GM12875 (cell line): ENCODE results near the gene FAAP100.

ENCODE experiments used
- H3K4me3 ChIP-seq: one replicate; pipeline ENCODE4 v1.5.1; 2011; ENCODE audit warnings: low read depth, low read length, control low read depth
- CTCF ChIP-seq: IDR thresholded peaks from 2 replicates; pipeline ENCODE4 v1.5.1; 2011; ENCODE audit warnings: low read depth, mild to moderate bottlenecking, control low read depth, inconsistent platforms, low read length, moderate library complexity, borderline replicate concordance; ENCODE audit not compliant: insufficient read depth

FAAP100 gene

GRCh38 chr17:81574643-81574956, 22.4 kb upstream of the FAAP100 start:
- no peak overlapping the region for H3K4me3 ChIP-seq
- no peak for TF ChIP-seq CTCF

GRCh38 chr17:81573794-81574642, 21.9 kb upstream of the FAAP100 start:
- TF ChIP-seq CTCF: no peak
- no peak overlapping the region for H3K4me3 ChIP-seq

- no peak for TF ChIP-seq CTCF
- H3K4me3 ChIP-seq: no peak overlapping the region
Observed at GRCh38 chr17:81572563-81573168, 20.5 kb upstream of the FAAP100 start.

- no peak overlapping the region for H3K4me3 ChIP-seq
- no peak for TF ChIP-seq CTCF
Observed at GRCh38 chr17:81570964-81571363, 18.8 kb upstream of the FAAP100 start.

- H3K4me3 ChIP-seq: no peak overlapping the region
- TF ChIP-seq CTCF: no peak
Observed at GRCh38 chr17:81569986-81570514, 17.9 kb upstream of the FAAP100 start.

GRCh38 chr17:81568416-81568815, 16.3 kb upstream of the FAAP100 start:
- H3K4me3 ChIP-seq: no peak overlapping the region
- no peak for TF ChIP-seq CTCF

- no peak overlapping the region for H3K4me3 ChIP-seq
- no peak for TF ChIP-seq CTCF
Observed at GRCh38 chr17:81567191-81567590, 15.0 kb upstream of the FAAP100 start.
